SH-SY5Y (cell line): ENCODE measurements around the gene UTP18.

Source experiments
- GATA2 ChIP-seq: IDR thresholded peaks from 2 replicates; pipeline ENCODE4 v1.6.1; 2011; ENCODE audit warnings: mild to moderate bottlenecking, low read depth, low read length
- GATA3 ChIP-seq: IDR thresholded peaks from 2 replicates; pipeline ENCODE4 v1.6.1; 2011; ENCODE audit warnings: low read depth, mild to moderate bottlenecking, low read length, moderate library complexity

DNA sequence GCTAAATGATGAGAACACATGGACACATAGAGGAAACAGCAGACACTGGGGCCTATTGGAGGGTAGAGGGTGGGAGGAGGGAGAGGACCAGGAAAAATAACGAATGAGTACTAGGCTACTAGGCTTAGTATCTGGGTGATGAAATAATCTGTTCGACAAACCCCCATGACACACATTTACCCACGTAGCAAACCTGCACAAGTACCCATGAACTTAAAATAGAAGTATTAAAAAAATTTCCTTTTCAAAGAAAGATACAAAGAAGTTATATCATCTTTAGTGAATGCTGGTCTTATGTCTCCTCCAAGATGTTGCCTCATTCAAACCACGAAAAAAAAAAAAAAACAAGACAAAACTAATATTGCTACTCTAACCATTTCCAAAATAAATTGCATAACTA lies 32.2 kb upstream of the UTP18 start:
- TF ChIP-seq GATA2 (no peak), GATA3 (no peak)
